ENCODE measurements around the gene LRP1. TPM values are rescaled to one million over a fixed set of nuclear protein-coding genes. Genes with fewer than 3 reads are reported as not detected.

LRP1 gene
- total and polyA plus RNA-seq, 2 of the 4 experiments (the other 2 are of a cell fraction), result 73.1 to 142 TPM

- Histone ChIP-seq H2AK9ac (replicated peaks; ENCODE audit: low read depth, low read length, poor library complexity) (no peak overlapping the region), H3K79me1 (ENCODE audit: low read depth in 1 of 2, low read length in 2 of 2) (peaks cover 4 to 11% of the 10 kb centered on the region in 2 experiments; a peak in 2 of 4 replicates), H2AK5ac (ENCODE audit: low read depth, low read length) (no peak overlapping the region), H4K91ac (ENCODE audit: insufficient read depth, low read depth, low read length) (no peak overlapping the region), H3K9me3 (ENCODE audit: control insufficient read depth, insufficient read depth, low read length) (no peaks in the 10 kb centered on the region), H3K36me3 (ENCODE audit: control insufficient read depth, insufficient read depth, low read length) (peaks cover 96% of the 10 kb centered on the region), H2BK120ac (ENCODE audit: low read depth, low read length) (no peak overlapping the region), H3K27ac (ENCODE audit: insufficient read depth, low read length) (no peak overlapping the region), H2BK20ac (ENCODE audit: low read depth, low read length) (no peak overlapping the region), H4K5ac (ENCODE audit: low read depth, low read length) (no peak overlapping the region), H3K4me3 (ENCODE audit: insufficient read depth, low read depth, low read length) (no peak overlapping the region), H3K27me3 (ENCODE audit: control insufficient read depth, insufficient read depth, low read length) (no peaks in the 10 kb centered on the region), H3K18ac (ENCODE audit: low read depth, low read length) (no peak overlapping the region), H3K9ac (ENCODE audit: low read depth, low read length) (no peak overlapping the region), H3K4me1 (ENCODE audit: control insufficient read depth, insufficient read depth, low read length) (no peaks in the 10 kb centered on the region), H3K9me1 (ENCODE audit: insufficient read depth, low read length) (no peaks in the 10 kb centered on the region), H3K23ac (ENCODE audit: low read depth, low read length) (no peak overlapping the region), H2BK15ac (ENCODE audit: low read depth, low read length) (no peak overlapping the region), H3K14ac (replicated peaks; ENCODE audit: low read depth, low read length) (no peak overlapping the region), H3K4me2 (ENCODE audit: low read depth, low read length) (no peak overlapping the region), H2BK5ac (ENCODE audit: low read depth, low read length, poor library complexity, severe bottlenecking) (no peak overlapping the region), H4K8ac (ENCODE audit: low read depth in 2 of 2, low read length in 2 of 2) (no peak overlapping the region), H2AFZ (replicated peaks; ENCODE audit: low read length, poor library complexity) (no peak overlapping the region), H3K56ac (ENCODE audit: extremely low read depth, insufficient read depth, low read length) (no peak overlapping the region), H3K4ac (ENCODE audit: low read depth, low read length) (no peak overlapping the region), H4K20me1 (ENCODE audit: insufficient read depth, low read length) (peaks cover 28% of the 10 kb centered on the region)
- TF ChIP-seq ELK1 (IDR thresholded peaks at IDR 0.05; ENCODE audit: borderline replicate concordance, low read depth, low read length), result no peak
- no peak for TF ChIP-seq POLR2A (IDR thresholded peaks at IDR 0.05; ENCODE audit: low read depth, low read length)
- no peak for TF ChIP-seq NFE2L2 (IDR thresholded peaks at IDR 0.05; ENCODE audit: low read depth, low read length)
- TF ChIP-seq SMC3 (IDR thresholded peaks at IDR 0.05; ENCODE audit: low read depth, low read length), result no peak
- no peak for TF ChIP-seq FOS (IDR thresholded peaks at IDR 0.05; ENCODE audit: low read depth, low read length)
- no peak for TF ChIP-seq CEBPB (IDR thresholded peaks at IDR 0.05; ENCODE audit: low read depth, low read length)
- no peak for TF ChIP-seq MXI1 (IDR thresholded peaks at IDR 0.05; ENCODE audit: borderline replicate concordance, low read depth, low read length)
- TF ChIP-seq MAZ (IDR thresholded peaks at IDR 0.05; ENCODE audit: borderline replicate concordance, low read depth, low read length), result no peak
- TF ChIP-seq MAFK (IDR thresholded peaks at IDR 0.05; ENCODE audit: low read depth, low read length), result no peak
- 96% methylated on average over 18 of the region's 29 CpGs; no CpG with 5 or more reads in 1 of the 2 experiments for WGBS, 2 experiments (ENCODE audit: extremely low coverage in 2 of 2, insufficient read length in 1 of 2)
- ATAC-seq (ENCODE audit: low read depth), result no peak
- no peak for DNase-seq
- BruUV-seq (replicated peaks), result no TSS peak
- intact Hi-C loops (cut with micrococcal nuclease), result no loop called here
- in situ Hi-C loops (cut with MboI; ENCODE audit: low sequenced_read_pairs), result no loop called here
- dilution Hi-C loops (cut with HindIII; ENCODE audit: low sequenced_read_pairs, unreplicated experiment), result no loop called here
- CTCF ChIA-PET, result no interaction called here
- POLR2A ChIA-PET (ENCODE audit: unreplicated experiment), result no interaction called here
Measured at GRCh38 chr12:57207731-57208630, 79.7 kb downstream of the LRP1 start.

All from IMR-90 (cell line).